ENCODE results near the gene DAPK1.

The DAPK1 gene

GRCh38 chr9:87592554-87593358 is 95.1 kb downstream of the DAPK1 start:
- peak overlapping the region; percentile 29; the same call in 1 of the 2 replicates for H3K27ac ChIP-seq (ENCODE audit: extremely low read depth, low read depth, low read length)
- no peak overlapping the region for H3K4me3 ChIP-seq (ENCODE audit: low read depth, low read length)
- ChIA-PET CTCF (interaction anchor here (0.7 to 3.1 kb wide), 7 partner anchors 14 to 665 kb away, joined by 3 to 13 read pairs (median 4); partner anchors contain the start of gene DAPK1), POLR2A (interaction anchor here (0.7 to 1.0 kb wide), 2 partner anchors 53 to 95 kb away, joined by 3 to 5 read pairs; partner anchors contain the start of gene DAPK1)
- H3K4me1 ChIP-seq (ENCODE audit: control insufficient read depth, insufficient read depth, low read length) = peaks cover 6% of the 10 kb centered on the region
- no peaks in the 10 kb centered on the region for H3K9me3 ChIP-seq (ENCODE audit: control insufficient read depth, insufficient read depth, low read depth, low read length)
- no peaks in the 10 kb centered on the region for H3K36me3 ChIP-seq (ENCODE audit: control insufficient read depth in 2 of 2, insufficient read depth in 1 of 2, low read length in 2 of 2)
- TF ChIP-seq KLF16 (tag by site-specific recombination; IDR thresholded peaks at IDR 0.05) (peak; percentile 57; the same call in 1 of the 2 replicates), ZNF394 (tag by site-specific recombination; IDR thresholded peaks at IDR 0.05; ENCODE audit: borderline replicate concordance) (peak; percentile 39; the same call in 1 of the 2 replicates), ZNF366 (tag by site-specific recombination; conservative IDR thresholded peaks at IDR 0.05) (peak; percentile 74), ZNF677 (tag by site-specific recombination; IDR thresholded peaks at IDR 0.05) (no peak), ZNF112 (tag by site-specific recombination; IDR thresholded peaks at IDR 0.05) (no peak), ZBTB17 (tag by site-specific recombination; IDR thresholded peaks at IDR 0.05) (peak; percentile 59), GLIS1 (tag by site-specific recombination; IDR thresholded peaks at IDR 0.05) (peak; percentile 68), ZNF2 (tag by site-specific recombination; IDR thresholded peaks at IDR 0.05) (no peak), SP7 (tag by site-specific recombination; IDR thresholded peaks at IDR 0.05) (peak; percentile 64), WT1 (tag by site-specific recombination; IDR thresholded peaks at IDR 0.05) (peak; percentile 57), ZNF692 (tag by site-specific recombination; IDR thresholded peaks at IDR 0.05) (peak; percentile 71), HIC1 (tag by site-specific recombination; IDR thresholded peaks at IDR 0.05) (0 out of 2 replicates have a peak, but pooled peaks have one; percentile 18), ZBTB26 (tag by site-specific recombination; optimal IDR thresholded peaks at IDR 0.05) (no peak), ZNF184 (tag by site-specific recombination; IDR thresholded peaks at IDR 0.05) (no peak), ZNF843 (tag by site-specific recombination; IDR thresholded peaks at IDR 0.05) (peak; percentile 80; the same call in 1 of the 2 replicates), ZXDB (tag by site-specific recombination; IDR thresholded peaks at IDR 0.05) (peak; percentile 62), ZNF629 (tag by site-specific recombination; IDR thresholded peaks at IDR 0.05) (peak; percentile 71; the same call in 1 of the 2 replicates), ZNF335 (tag by site-specific recombination; conservative IDR thresholded peaks at IDR 0.05) (peak; percentile 41), PATZ1 (tag by site-specific recombination; IDR thresholded peaks at IDR 0.05) (peak; percentile 70), ZNF398 (tag by site-specific recombination; IDR thresholded peaks at IDR 0.05) (peak; percentile 90), OSR2 (tag by site-specific recombination; IDR thresholded peaks at IDR 0.05) (peak; percentile 60), SP2 (tag by site-specific recombination; IDR thresholded peaks at IDR 0.05) (0 out of 2 replicates have a peak, but pooled peaks have one; percentile 5), FEZF1 (tag by site-specific recombination; IDR thresholded peaks at IDR 0.05) (peak; percentile 95), ZNF211 (tag by site-specific recombination; IDR thresholded peaks at IDR 0.05; ENCODE audit: low read depth) (no peak), IKZF3 (tag by site-specific recombination; IDR thresholded peaks at IDR 0.05) (peak; percentile 62), ZEB2 (tag by site-specific recombination; IDR thresholded peaks at IDR 0.05) (peak; percentile 59; the same call in 1 of the 2 replicates), ZFP69B (tag by site-specific recombination; IDR thresholded peaks at IDR 0.05) (0 out of 2 replicates have a peak, but pooled peaks have one; percentile 38)
